ENCODE measurements around the gene SMC3.
"Not testable (repeated sequence)": the region's sequence is repeated elsewhere in the genome, so short reads cannot be mapped to it uniquely, and the experiment has no call there.

Gene SMC3

DNA sequence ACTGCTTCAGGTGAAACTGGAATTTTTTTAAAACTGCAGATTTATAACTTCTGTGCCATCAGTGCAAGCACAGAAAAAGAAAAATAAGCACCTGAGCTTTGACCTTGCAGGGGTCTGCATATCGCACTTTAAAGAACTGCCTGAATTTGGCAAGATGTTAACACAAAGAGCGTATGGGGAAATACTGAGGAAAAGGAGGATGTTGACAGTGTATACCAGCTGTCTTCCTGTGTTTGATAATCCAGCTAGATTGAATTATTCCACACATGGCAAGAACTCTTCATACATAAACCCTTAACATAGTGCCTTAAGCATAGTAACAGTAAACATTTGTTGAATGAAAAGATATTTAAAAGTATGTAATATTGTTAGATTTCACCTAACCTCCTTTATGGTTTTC is 30.0 kb downstream of the SMC3 start:
- no peak overlapping the region for H3K27ac ChIP-seq (ENCODE audit: low read depth, low read length)
- no peaks in the 10 kb centered on the region for H3K4me1 ChIP-seq (ENCODE audit: insufficient read depth, low read length)
- H3K9me3 ChIP-seq (ENCODE audit: insufficient read depth, low read depth, low read length): no peaks in the 10 kb centered on the region
- H3K4me3 ChIP-seq (ENCODE audit: low read length): no peak overlapping the region
- WGBS: 92% methylated on average over 2 of the region's 2 CpGs
- peaks cover 96% of the 10 kb centered on the region for H3K36me3 ChIP-seq (ENCODE audit: insufficient read depth, low read length)
- no peaks in the 10 kb centered on the region for H3K27me3 ChIP-seq (ENCODE audit: insufficient read depth, low read length)
- H3K9ac ChIP-seq (ENCODE audit: low read depth, low read length): no peak overlapping the region

DNA sequence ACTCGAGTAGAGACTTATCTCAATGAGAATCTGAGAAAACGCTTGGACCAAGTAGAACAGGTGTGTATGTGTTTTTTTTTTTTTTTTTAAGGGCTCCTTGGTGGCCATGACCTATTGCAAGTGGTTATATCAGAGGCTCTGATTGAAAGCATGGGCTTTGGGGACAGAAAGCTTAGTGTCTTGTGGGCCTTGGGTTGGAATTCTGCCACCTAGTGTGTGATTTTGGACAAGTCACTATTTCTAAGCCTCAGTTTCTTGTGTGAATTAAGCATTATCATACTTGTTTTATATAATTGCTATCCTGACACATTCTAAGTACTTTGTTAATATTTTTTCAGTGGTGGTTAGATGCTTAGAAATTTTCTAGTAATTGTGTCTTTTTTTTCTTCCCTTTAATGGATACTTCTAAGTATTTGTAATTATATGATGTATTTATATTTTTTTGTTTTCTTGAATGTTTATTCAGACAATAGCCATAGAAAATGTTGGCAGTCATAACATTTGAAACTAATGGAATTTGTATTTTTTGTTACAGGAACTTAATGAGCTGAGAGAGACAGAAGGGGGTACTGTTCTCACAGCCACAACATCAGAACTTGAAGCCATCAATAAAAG is 33.1 kb downstream of the SMC3 start:
- Histone ChIP-seq H3K4me1 (ENCODE audit: insufficient read depth, low read length) (no peaks in the 10 kb centered on the region), H3K36me3 (ENCODE audit: insufficient read depth, low read length) (peaks cover 97% of the 10 kb centered on the region), H3K27ac (ENCODE audit: low read depth, low read length) (no peak overlapping the region), H3K27me3 (ENCODE audit: insufficient read depth, low read length) (no peaks in the 10 kb centered on the region), H3K4me3 (ENCODE audit: low read length) (no peak overlapping the region), H3K9me3 (ENCODE audit: insufficient read depth, low read depth, low read length) (no peaks in the 10 kb centered on the region), H3K9ac (ENCODE audit: low read depth, low read length) (no peak overlapping the region)
- 56% methylated on average over 2 of the region's 2 CpGs for WGBS

DNA sequence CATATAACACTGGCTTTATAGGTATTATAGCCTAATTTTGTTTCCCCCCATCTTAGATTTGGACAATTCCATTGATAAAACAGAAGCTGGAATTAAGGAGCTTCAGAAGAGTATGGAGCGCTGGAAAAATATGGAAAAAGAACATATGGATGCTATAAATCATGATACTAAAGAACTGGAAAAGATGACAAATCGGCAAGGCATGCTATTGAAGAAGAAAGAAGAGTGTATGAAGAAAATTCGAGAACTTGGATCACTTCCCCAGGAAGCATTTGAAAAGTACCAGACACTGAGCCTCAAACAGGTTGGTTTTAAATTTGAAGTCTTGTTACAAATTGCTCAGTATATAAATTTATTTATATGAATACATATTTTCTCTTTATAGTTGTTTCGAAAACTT is 34.1 kb downstream of the SMC3 start:
- 89% methylated on average over 4 of the region's 4 CpGs for WGBS
- no peak overlapping the region for H3K27ac ChIP-seq (ENCODE audit: low read depth, low read length)
- H3K36me3 ChIP-seq (ENCODE audit: insufficient read depth, low read length): peaks cover 97% of the 10 kb centered on the region
- no peak overlapping the region for H3K4me3 ChIP-seq (ENCODE audit: low read length)
- H3K9ac ChIP-seq (ENCODE audit: low read depth, low read length): no peak overlapping the region
- H3K9me3 ChIP-seq (ENCODE audit: insufficient read depth, low read depth, low read length): no peaks in the 10 kb centered on the region
- H3K4me1 ChIP-seq (ENCODE audit: insufficient read depth, low read length): no peaks in the 10 kb centered on the region
- no peaks in the 10 kb centered on the region for H3K27me3 ChIP-seq (ENCODE audit: insufficient read depth, low read length)

DNA sequence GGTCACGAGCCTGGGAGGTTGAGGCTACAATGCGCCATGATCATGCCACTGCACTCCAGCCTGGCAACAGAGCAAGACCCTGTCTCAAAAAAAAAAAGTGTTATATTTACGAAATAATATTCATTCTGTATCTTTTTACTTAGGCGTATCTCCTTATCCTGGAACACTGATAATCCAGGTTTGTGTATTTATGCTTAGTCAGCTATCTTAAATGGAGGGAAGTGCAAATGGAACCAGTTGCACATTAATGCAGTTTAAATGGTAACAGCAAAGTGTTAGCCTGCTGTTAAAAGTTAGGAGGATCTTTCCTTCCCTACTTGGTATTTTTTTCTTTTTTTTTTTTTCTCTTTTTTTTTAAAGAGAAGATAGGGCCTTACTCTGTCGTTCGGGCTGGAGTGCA is 40.6 kb downstream of the SMC3 start:
- H3K4me1 ChIP-seq (ENCODE audit: insufficient read depth, low read length): peaks cover 13% of the 10 kb centered on the region
- 77% methylated on average over 6 of the region's 6 CpGs for WGBS
- H3K9me3 ChIP-seq (ENCODE audit: insufficient read depth, low read depth, low read length): no peaks in the 10 kb centered on the region
- H3K36me3 ChIP-seq (ENCODE audit: insufficient read depth, low read length): peaks cover 39% of the 10 kb centered on the region
- no peak overlapping the region for H3K27ac ChIP-seq (ENCODE audit: low read depth, low read length)
- no peaks in the 10 kb centered on the region for H3K27me3 ChIP-seq (ENCODE audit: insufficient read depth, low read length)
- H3K4me3 ChIP-seq (ENCODE audit: low read length): no peak overlapping the region
- no peak overlapping the region for H3K9ac ChIP-seq (ENCODE audit: low read depth, low read length)

DNA sequence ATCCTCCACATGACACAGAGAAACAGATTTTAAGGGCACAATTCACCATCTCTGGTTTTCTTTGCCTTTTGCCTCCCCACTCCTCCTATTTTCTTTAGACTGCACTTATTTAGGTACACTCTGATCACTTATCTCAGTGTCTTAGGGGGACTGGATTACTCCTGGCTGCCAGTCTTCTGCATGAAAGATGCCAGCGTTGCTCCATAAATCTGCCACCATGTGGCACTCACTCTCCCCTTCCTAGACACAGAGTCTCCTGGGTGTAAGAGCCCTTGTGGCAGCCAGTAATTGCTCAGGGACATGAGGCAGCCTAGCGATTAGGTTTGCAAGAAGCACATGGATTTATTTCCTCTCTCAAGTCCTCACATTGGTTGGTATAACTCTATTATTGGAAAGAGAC is 42.1 kb downstream of the SMC3 start:
- H3K36me3 ChIP-seq (ENCODE audit: insufficient read depth, low read length): peaks cover 23% of the 10 kb centered on the region
- H3K27ac ChIP-seq (ENCODE audit: low read depth, low read length): no peak overlapping the region
- peaks cover 13% of the 10 kb centered on the region for H3K4me1 ChIP-seq (ENCODE audit: insufficient read depth, low read length)
- 67% methylated on average over 2 of the region's 2 CpGs for WGBS
- H3K9ac ChIP-seq (ENCODE audit: low read depth, low read length): no peak overlapping the region
- no peaks in the 10 kb centered on the region for H3K27me3 ChIP-seq (ENCODE audit: insufficient read depth, low read length)
- no peak overlapping the region for H3K4me3 ChIP-seq (ENCODE audit: low read length)
- H3K9me3 ChIP-seq (ENCODE audit: insufficient read depth, low read depth, low read length): no peaks in the 10 kb centered on the region

DNA sequence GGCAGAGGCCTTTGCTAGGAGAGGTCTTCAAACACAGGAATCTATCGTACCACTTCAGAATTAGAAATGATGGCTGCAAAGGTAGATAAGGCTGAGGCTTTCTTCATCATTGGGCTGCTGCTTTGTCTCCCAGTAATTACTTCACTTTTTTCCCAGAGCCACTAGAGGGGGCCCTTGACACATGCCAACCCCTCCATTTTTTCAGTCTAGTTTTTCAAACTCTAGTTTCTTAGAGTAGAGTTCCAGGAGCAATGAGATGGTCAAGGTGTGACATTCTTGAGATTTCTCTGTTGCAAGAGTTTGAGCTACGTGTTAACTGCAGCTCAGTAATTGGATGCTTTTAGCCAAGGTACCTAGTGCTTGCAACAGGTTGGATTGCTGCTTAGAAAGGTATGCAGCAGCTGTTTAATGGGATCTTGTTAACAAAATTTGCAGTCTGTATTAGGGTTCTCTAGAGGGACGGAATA is 42.8 kb downstream of the SMC3 start:
- H3K27ac ChIP-seq (ENCODE audit: low read depth, low read length): no peak overlapping the region
- H3K9me3 ChIP-seq (ENCODE audit: insufficient read depth, low read depth, low read length): no peaks in the 10 kb centered on the region
- H3K27me3 ChIP-seq (ENCODE audit: insufficient read depth, low read length): no peaks in the 10 kb centered on the region
- peaks cover 16% of the 10 kb centered on the region for H3K36me3 ChIP-seq (ENCODE audit: insufficient read depth, low read length)
- no peak overlapping the region for H3K4me3 ChIP-seq (ENCODE audit: low read length)
- no peak overlapping the region for H3K9ac ChIP-seq (ENCODE audit: low read depth, low read length)
- WGBS: 37% methylated on average over 3 of the region's 3 CpGs
- H3K4me1 ChIP-seq (ENCODE audit: insufficient read depth, low read length): peaks cover 13% of the 10 kb centered on the region

DNA sequence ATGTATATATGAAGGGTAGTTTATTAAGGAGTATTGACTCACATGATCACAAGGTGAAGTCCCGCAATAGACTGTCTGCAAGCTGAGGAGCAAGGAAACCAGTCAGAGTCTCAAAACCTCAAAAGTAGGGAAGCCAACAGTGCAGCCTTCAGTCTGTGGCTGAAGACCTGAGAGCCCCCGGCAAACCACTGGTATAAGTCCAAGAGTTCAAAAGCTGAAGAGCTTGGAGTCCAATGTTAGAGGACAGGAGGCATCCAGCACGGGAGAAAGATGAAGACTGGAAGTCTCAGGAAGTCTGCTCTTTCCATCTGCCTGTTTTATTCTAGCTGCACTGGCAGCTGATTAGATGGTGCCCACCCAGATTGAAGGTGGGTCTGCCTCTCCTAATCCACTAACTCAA is 43.3 kb downstream of the SMC3 start:
- peaks cover 13% of the 10 kb centered on the region for H3K4me1 ChIP-seq (ENCODE audit: insufficient read depth, low read length)
- H3K27me3 ChIP-seq (ENCODE audit: insufficient read depth, low read length); H3K4me3 ChIP-seq (ENCODE audit: low read length); H3K27ac ChIP-seq (ENCODE audit: low read depth, low read length); H3K9ac ChIP-seq (ENCODE audit: low read depth, low read length); H3K9me3 ChIP-seq (ENCODE audit: insufficient read depth, low read depth, low read length): not testable (repeated sequence)
- peaks cover 12% of the 10 kb centered on the region for H3K36me3 ChIP-seq (ENCODE audit: insufficient read depth, low read length)
- WGBS: 81% methylated on average over 3 of the region's 3 CpGs

DNA sequence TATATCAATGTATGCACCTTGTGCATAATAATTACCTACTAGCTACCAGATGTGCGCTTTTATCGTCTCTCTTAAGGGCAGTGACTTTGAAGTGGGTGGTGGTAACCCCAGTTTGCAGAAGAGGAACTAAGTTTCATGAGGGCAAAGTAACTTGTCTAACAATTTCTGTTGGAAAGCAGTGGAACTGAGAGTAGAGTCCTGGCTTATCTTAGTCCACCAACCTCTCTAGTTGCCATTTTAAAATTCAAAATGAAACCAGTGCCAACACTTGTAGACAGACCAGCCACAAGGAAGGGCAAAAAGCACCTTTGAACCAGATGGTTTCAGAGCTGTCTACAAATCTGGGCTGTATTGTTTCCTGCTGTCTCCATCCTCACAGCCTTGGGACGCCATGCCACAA is 44.6 kb downstream of the SMC3 start:
- Histone ChIP-seq H3K9ac (ENCODE audit: low read depth, low read length) (no peak overlapping the region), H3K27ac (ENCODE audit: low read depth, low read length) (no peak overlapping the region), H3K36me3 (ENCODE audit: insufficient read depth, low read length) (no peaks in the 10 kb centered on the region), H3K4me3 (ENCODE audit: low read length) (no peak overlapping the region), H3K27me3 (ENCODE audit: insufficient read depth, low read length) (no peaks in the 10 kb centered on the region), H3K4me1 (ENCODE audit: insufficient read depth, low read length) (peaks cover 13% of the 10 kb centered on the region), H3K9me3 (ENCODE audit: insufficient read depth, low read depth, low read length) (no peaks in the 10 kb centered on the region)
- WGBS: 69% methylated on average over 3 of the region's 3 CpGs

DNA sequence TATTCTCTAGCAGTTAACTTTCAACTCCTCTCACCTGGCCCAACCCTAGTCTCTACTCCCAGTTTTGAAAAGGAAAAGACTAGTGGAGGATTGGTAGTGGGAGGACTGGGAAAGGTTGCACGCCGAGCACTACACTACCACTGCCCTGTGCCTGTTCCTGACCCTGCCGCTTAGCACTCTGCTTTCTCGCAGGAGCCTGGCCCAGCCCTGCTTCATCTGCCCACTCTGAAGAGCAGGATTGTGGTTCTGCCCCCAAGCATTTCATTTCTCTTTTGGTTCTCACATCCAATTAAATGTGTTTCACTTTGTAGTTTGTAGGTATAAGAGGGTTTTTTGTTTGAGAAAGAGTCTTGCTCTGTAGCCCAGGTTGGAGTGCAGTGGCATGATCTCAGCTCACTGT is 45.1 kb downstream of the SMC3 start:
- Histone ChIP-seq H3K27me3 (ENCODE audit: insufficient read depth, low read length) (no peaks in the 10 kb centered on the region), H3K4me3 (ENCODE audit: low read length) (no peak overlapping the region), H3K27ac (ENCODE audit: low read depth, low read length) (no peak overlapping the region), H3K4me1 (ENCODE audit: insufficient read depth, low read length) (peaks cover 13% of the 10 kb centered on the region), H3K36me3 (ENCODE audit: insufficient read depth, low read length) (no peaks in the 10 kb centered on the region), H3K9ac (ENCODE audit: low read depth, low read length) (no peak overlapping the region), H3K9me3 (ENCODE audit: insufficient read depth, low read depth, low read length) (no peaks in the 10 kb centered on the region)
- WGBS: 95% methylated on average over 4 of the region's 4 CpGs

DNA sequence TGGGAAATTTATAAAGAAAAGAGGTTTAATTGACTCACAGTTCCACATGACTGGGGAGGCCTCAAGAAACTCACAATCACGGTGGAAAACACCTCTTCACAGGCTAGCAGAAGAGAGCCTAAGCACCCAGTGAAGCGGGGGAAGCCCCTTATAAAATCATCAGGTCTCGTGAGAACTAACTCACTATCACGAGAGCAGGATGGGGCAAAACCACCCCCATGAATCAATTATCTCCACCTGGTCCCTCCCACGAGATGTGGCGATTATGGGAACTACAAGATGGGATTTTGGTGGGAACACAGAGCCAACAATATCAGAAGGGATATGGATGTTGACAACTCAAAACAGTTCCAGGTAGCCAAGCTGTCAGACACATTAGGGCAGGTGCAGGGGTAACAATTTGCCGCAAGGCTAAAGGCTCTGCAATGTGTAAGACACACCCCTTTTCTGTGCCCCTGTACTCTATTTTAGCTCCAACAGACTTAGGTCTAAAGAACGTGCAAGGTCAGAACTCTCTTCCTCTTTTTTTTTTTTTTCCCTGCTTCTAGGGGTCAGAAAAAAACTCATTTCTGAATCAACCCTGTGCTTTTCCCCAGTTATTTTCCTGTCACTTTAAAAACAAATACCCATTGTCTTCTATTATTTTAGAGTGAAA is 46.0 kb downstream of the SMC3 start:
- no peak overlapping the region for H3K4me3 ChIP-seq (ENCODE audit: low read length)
- H3K27ac ChIP-seq (ENCODE audit: low read depth, low read length): no peak overlapping the region
- H3K27me3 ChIP-seq (ENCODE audit: insufficient read depth, low read length): no peaks in the 10 kb centered on the region
- H3K9me3 ChIP-seq (ENCODE audit: insufficient read depth, low read depth, low read length): no peaks in the 10 kb centered on the region
- H3K9ac ChIP-seq (ENCODE audit: low read depth, low read length): no peak overlapping the region
- peaks cover 13% of the 10 kb centered on the region for H3K4me1 ChIP-seq (ENCODE audit: insufficient read depth, low read length)
- H3K36me3 ChIP-seq (ENCODE audit: insufficient read depth, low read length): no peaks in the 10 kb centered on the region
- whole genome bisulfite sequencing: 88% methylated on average over 8 of the region's 8 CpGs

DNA sequence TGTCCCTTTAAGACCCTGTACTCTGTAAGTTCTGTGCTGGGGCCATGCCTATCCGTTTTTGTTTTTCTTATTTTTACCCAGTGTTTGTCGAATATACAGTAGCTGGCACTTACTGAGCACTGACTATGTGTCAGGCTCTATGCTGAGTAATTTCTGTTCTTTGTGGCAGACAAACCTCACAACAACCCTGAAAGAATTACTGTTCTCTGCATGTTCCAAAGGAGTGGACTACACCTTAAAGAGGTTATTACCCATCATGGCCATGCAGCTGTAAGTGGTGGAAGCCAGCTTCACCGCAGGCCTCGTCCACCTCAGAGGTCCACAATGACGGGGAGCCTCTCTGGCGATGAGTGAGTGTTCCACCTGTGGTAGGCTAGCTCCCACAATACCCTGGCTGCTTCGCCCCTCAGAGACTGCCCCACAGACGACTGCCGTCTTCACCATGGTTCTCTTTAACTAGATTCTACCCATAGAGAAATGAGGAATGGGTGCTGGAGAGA is 46.6 kb downstream of the SMC3 start:
- Histone ChIP-seq H3K9me3 (ENCODE audit: insufficient read depth, low read depth, low read length) (no peaks in the 10 kb centered on the region), H3K4me3 (ENCODE audit: low read length) (no peak overlapping the region), H3K27me3 (ENCODE audit: insufficient read depth, low read length) (no peaks in the 10 kb centered on the region), H3K36me3 (ENCODE audit: insufficient read depth, low read length) (no peaks in the 10 kb centered on the region), H3K27ac (ENCODE audit: low read depth, low read length) (no peak overlapping the region), H3K9ac (ENCODE audit: low read depth, low read length) (no peak overlapping the region), H3K4me1 (ENCODE audit: insufficient read depth, low read length) (peaks cover 13% of the 10 kb centered on the region)
- WGBS: 89% methylated on average over 9 of the region's 9 CpGs
